DND-41 (cell line): ENCODE data around the gene PRKAG2.

Source experiments
- EZH2 ChIP-seq: IDR thresholded peaks from 3 replicates; pipeline ENCODE4 v1.6.1; 2012; ENCODE audit warnings: borderline replicate concordance, low read depth, mild to moderate bottlenecking, moderate library complexity, low read length, inconsistent platforms; ENCODE audit not compliant: severe bottlenecking
- TF ChIP-seq, protein P1 (sequence below): IDR thresholded peaks from 2 replicates; pipeline ENCODE4 v1.5.1; 2012; ENCODE audit warnings: borderline replicate concordance, low read length, moderate library complexity, mild to moderate bottlenecking; ENCODE audit not compliant: poor library complexity, severe bottlenecking; ENCODE audit errors: extremely low read depth

DNA sequence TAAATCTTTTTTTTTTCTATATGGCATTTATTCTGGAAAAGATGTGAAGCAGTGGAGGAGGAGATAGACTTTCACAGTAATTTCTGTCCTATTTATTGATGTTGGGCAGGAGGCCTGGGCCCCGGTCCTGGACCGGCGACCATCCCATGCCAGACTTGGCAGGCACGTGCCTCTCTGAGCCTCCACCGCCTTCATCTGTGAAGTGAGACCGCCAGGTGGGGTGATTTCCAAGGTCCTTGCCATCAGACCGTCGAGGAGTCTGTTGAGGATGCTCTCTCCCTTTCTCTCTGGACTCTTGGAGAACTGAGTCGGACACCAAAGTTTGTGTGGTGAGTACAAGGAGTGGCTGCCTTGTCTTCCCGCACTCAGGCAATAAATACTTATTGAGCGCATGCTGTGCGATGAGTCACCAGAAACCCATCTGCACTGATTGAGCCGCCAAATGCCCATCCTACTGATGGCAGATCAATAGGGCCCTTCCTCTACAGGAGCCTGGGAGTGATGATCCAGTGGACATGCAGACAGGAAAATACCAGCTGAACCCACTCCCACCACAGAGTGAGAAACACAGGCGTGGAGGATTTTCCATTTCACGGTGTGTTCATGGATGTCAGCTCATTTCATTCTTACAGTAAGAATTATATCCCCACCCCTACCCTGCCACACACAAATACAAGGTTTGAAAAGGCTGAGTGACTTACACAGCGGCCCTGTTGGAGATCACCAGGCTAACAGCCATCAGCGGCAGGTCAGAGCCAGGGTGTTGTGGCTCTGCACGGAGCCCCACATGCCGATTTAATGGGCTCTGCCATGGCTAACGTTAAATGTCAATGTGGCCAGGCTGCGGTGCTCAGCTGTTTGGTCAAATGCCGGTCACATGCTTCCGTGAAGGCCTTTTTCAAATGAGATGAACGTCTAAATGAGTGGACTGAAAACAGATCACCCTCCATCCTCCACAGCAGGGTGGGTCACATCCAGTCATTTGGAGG lies 11.5 kb upstream of the PRKAG2 start:
- TF ChIP-seq EZH2: no peak
- TF ChIP-seq, protein P1, sequence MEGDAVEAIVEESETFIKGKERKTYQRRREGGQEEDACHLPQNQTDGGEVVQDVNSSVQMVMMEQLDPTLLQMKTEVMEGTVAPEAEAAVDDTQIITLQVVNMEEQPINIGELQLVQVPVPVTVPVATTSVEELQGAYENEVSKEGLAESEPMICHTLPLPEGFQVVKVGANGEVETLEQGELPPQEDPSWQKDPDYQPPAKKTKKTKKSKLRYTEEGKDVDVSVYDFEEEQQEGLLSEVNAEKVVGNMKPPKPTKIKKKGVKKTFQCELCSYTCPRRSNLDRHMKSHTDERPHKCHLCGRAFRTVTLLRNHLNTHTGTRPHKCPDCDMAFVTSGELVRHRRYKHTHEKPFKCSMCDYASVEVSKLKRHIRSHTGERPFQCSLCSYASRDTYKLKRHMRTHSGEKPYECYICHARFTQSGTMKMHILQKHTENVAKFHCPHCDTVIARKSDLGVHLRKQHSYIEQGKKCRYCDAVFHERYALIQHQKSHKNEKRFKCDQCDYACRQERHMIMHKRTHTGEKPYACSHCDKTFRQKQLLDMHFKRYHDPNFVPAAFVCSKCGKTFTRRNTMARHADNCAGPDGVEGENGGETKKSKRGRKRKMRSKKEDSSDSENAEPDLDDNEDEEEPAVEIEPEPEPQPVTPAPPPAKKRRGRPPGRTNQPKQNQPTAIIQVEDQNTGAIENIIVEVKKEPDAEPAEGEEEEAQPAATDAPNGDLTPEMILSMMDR: no peak
